Occipital lobe (tissue), 2 donors: ENCODE data around the gene TRIM10. TPM values are rescaled to one million over a fixed set of nuclear protein-coding genes. Genes with fewer than 3 reads are reported as not detected.

Experiments used
- DNase-seq: peaks from one replicate; lab custom pipeline; 2025; lab: John Stamatoyannopoulos, UW
- total RNA-seq: library from RNA; depleted of rRNA; stranded (reverse); fragments of >200 nt; gene quantifications from one replicate; pipeline ENCODE4 v1.2.3, GENCODE V29; 2014

Gene TRIM10
- total RNA-seq = 0.31 TPM

GRCh38 chr6:30160785-30161531 is at the start of gene TRIM10:
TRIM10 (minus strand) TSS chr6:30161211; CDS start chr6:30160858, 353 bp downstream.
- no peak for DNase-seq

- DNase-seq = no peak
Measured at GRCh38 chr6:30207619-30208295, 46.7 kb upstream of the TRIM10 start.

GRCh38 chr6:30206799-30207618 is 46.0 kb upstream of the TRIM10 start:
- no peak for DNase-seq

- DNase-seq = no peak
Measured at GRCh38 chr6:30206152-30206551, 45.1 kb upstream of the TRIM10 start.

- no peak for DNase-seq
Measured at GRCh38 chr6:30204116-30204515, 43.1 kb upstream of the TRIM10 start.

GRCh38 chr6:30202366-30202765 is 41.4 kb upstream of the TRIM10 start:
- no peak for DNase-seq

- no peak for DNase-seq
Measured at GRCh38 chr6:30200551-30201281, 39.7 kb upstream of the TRIM10 start.

- DNase-seq = no peak
Measured at GRCh38 chr6:30198166-30199084, 37.4 kb upstream of the TRIM10 start.

GRCh38 chr6:30196376-30196775 is 35.4 kb upstream of the TRIM10 start:
- DNase-seq = no peak

- DNase-seq = no peak
Measured at GRCh38 chr6:30195951-30196350, 34.9 kb upstream of the TRIM10 start.

- no peak for DNase-seq
Measured at GRCh38 chr6:30194797-30195690, 34.0 kb upstream of the TRIM10 start.

- DNase-seq = no peak
Measured at GRCh38 chr6:30192076-30192475, 31.1 kb upstream of the TRIM10 start.

GRCh38 chr6:30188541-30188940 is 27.5 kb upstream of the TRIM10 start:
- DNase-seq = no peak

GRCh38 chr6:30185846-30186484 is 25.0 kb upstream of the TRIM10 start:
- no peak for DNase-seq

- no peak for DNase-seq
Measured at GRCh38 chr6:30184417-30185031, 23.5 kb upstream of the TRIM10 start.

- DNase-seq = no peak
Measured at GRCh38 chr6:30180145-30180544, 19.1 kb upstream of the TRIM10 start.

GRCh38 chr6:30178837-30179236 is 17.8 kb upstream of the TRIM10 start:
- no peak for DNase-seq

GRCh38 chr6:30175765-30176164 is 14.8 kb upstream of the TRIM10 start:
- no peak for DNase-seq
